A673 (cell line): ENCODE data around the gene FAM228A. TPM values are rescaled to one million over a fixed set of nuclear protein-coding genes. Genes with fewer than 3 reads are reported as not detected.

Experiments
- BruUV-seq: library from RNA; stranded (reverse); fragments of 400-500 nt; replicated peaks from 2 replicates; lab custom pipeline; 2021; lab: Mats Ljungman, UMichigan
- CTCF ChIA-PET: fragments of 300-600 bp; sonication (Branson Sonifier 250); formaldehyde crosslinking; loops from one replicate; lab custom pipeline; 2022; ENCODE audit warnings: antibody characterized with exemption; lab: Charles Lee
- POLR2A ChIA-PET: fragments of 300-600 bp; sonication (Branson Sonifier 250); formaldehyde crosslinking; loops from one replicate; lab custom pipeline; 2022; ENCODE audit warnings: antibody characterized with exemption; ENCODE audit not compliant: low non-redundant PET; lab: Charles Lee
- DNase-seq: peaks from one replicate; pipeline ENCODE4 v3.0.0-alpha.2; 2015; ENCODE audit warnings: low spot score
- H3K27ac ChIP-seq: fragments of 200-600 bp; sonication (generic); 2 replicates; pipeline ENCODE4 v1.5.1; 2016; ENCODE audit warnings: mixed run types, low read depth, mild to moderate bottlenecking, mixed read lengths, antibody characterized with exemption, low read length; ENCODE audit not compliant: poor library complexity, severe bottlenecking
- H3K27me3 ChIP-seq: fragments of 200-600 bp; sonication (generic); replicated peaks from 2 replicates; pipeline ENCODE4 v1.6.1; 2017; ENCODE audit warnings: mixed run types, low read depth, mild to moderate bottlenecking, mixed read lengths, antibody characterized with exemption, low read length; ENCODE audit not compliant: insufficient read depth, poor library complexity
- H3K36me3 ChIP-seq: fragments of 200-600 bp; sonication (generic); 2 replicates; pipeline ENCODE4 v1.6.1; 2016; ENCODE audit warnings: mixed run types, mild to moderate bottlenecking, mixed read lengths, antibody characterized with exemption, low read length; ENCODE audit not compliant: insufficient read depth, poor library complexity, severe bottlenecking
- H3K4me1 ChIP-seq: fragments of 200-600 bp; sonication (generic); 2 replicates; pipeline ENCODE4 v1.6.1; 2017; ENCODE audit warnings: mixed run types, mild to moderate bottlenecking, mixed read lengths, antibody characterized with exemption, low read length; ENCODE audit not compliant: insufficient read depth, poor library complexity, severe bottlenecking
- H3K4me3 ChIP-seq: fragments of 200-600 bp; sonication (generic); 2 replicates; pipeline ENCODE4 v1.5.1; 2016; ENCODE audit warnings: low read depth, mixed run types, mild to moderate bottlenecking, mixed read lengths, low read length; ENCODE audit not compliant: poor library complexity, severe bottlenecking
- H3K9me3 ChIP-seq: fragments of 200-600 bp; sonication (generic); 2 replicates; pipeline ENCODE4 v1.6.1; 2016; ENCODE audit warnings: mixed run types, low read depth, mild to moderate bottlenecking, mixed read lengths, antibody characterized with exemption, low read length; ENCODE audit not compliant: poor library complexity, severe bottlenecking
- CTCF ChIP-seq: fragments of 300-800, 200-600 bp; sonication (generic); conservative IDR thresholded peaks from 2 replicates; pipeline ENCODE4 v1.5.1; 2017; ENCODE audit warnings: low read depth, mild to moderate bottlenecking, antibody characterized with exemption, low read length, moderate library complexity, mixed read lengths
- EZH2 ChIP-seq: fragments of 200-600 bp; sonication (generic); IDR thresholded peaks from 2 replicates; pipeline ENCODE4 v1.6.1; 2017; ENCODE audit warnings: borderline replicate concordance, low read depth, mild to moderate bottlenecking, mixed read lengths, antibody characterized with exemption, low read length; ENCODE audit not compliant: poor library complexity, severe bottlenecking
- intact Hi-C: fragments of 100-400 bp; cut with micrococcal nuclease; formaldehyde crosslinking; loops from one replicate; pipeline ENCODE4 v1.10.0; 2022; ENCODE audit not compliant: unreplicated experiment
- total RNA-seq: library from RNA; stranded (reverse); gene quantifications from 2 replicates; pipeline ENCODE4 v1.2.3, GENCODE V29; 2021

Gene FAM228A
- total RNA-seq, 1 experiment from 2014 or later, result not detected

DNA sequence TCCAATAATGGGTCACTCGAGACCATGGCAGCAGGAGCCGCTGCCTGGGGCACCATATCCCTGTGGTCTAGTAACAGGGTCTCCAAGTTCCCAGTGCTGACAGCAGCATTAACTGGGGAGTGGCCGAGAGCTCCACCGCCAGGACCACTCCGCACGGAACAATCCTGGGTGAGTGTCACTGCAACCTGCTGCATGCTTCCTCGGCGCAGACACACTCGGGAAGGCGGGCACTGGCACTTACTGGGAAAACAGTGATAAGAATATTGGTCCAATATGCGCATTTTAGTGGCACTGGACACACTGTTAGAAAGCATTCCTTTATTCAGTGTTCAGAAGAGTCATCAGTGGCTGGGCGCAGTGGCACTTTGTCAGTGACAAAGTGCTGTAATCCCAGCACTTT lies 29.7 kb downstream of the FAM228A start:
- intact Hi-C loops, result no loop called here
- H3K27me3 ChIP-seq, result no peaks in the 10 kb centered on the region
- H3K36me3 ChIP-seq, result no peaks in the 10 kb centered on the region
- H3K4me3 ChIP-seq, result no peak overlapping the region
- DNase-seq, result no peak
- CTCF ChIA-PET, result no interaction called here
- TF ChIP-seq CTCF (no peak), EZH2 (no peak)
- no peaks in the 10 kb centered on the region for H3K9me3 ChIP-seq
- BruUV-seq, result no TSS peak
- no peak overlapping the region for H3K27ac ChIP-seq
- POLR2A ChIA-PET, result interaction anchor here (0.7 kb wide), 1 partner anchor 99 kb away, joined by 4 read pairs; no protein-coding TSS in a partner anchor
- no peaks in the 10 kb centered on the region for H3K4me1 ChIP-seq

DNA sequence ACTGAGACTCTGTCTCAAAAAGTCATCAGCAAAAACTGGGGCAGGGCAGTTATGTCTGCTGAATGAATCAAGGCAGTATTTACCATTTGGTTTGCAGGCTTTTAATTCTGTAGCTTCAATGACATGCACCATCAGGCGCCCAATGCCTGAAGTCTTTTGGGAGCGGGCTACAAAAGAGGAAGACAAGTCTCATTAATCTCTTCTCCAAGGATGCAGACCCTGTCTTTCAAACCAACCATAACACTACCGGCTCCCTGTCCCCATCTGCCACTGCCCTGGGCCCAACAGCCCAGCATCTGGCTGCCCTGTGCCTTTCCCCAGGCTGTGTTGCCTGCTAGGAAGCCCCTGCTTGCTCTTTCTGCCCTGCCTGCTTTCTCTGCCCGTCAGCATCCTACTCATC lies 30.3 kb downstream of the FAM228A start:
- CTCF ChIA-PET, result no interaction called here
- DNase-seq, result no peak
- POLR2A ChIA-PET, result interaction anchor here (0.7 kb wide), 1 partner anchor 99 kb away, joined by 4 read pairs; no protein-coding TSS in a partner anchor
- no peaks in the 10 kb centered on the region for H3K4me1 ChIP-seq
- no peaks in the 10 kb centered on the region for H3K9me3 ChIP-seq
- H3K36me3 ChIP-seq, result no peaks in the 10 kb centered on the region
- intact Hi-C loops, result no loop called here
- no peak for TF ChIP-seq CTCF
- H3K4me3 ChIP-seq, result no peak overlapping the region
- no TSS peak for BruUV-seq
- H3K27ac ChIP-seq, result no peak overlapping the region
- no peaks in the 10 kb centered on the region for H3K27me3 ChIP-seq

DNA sequence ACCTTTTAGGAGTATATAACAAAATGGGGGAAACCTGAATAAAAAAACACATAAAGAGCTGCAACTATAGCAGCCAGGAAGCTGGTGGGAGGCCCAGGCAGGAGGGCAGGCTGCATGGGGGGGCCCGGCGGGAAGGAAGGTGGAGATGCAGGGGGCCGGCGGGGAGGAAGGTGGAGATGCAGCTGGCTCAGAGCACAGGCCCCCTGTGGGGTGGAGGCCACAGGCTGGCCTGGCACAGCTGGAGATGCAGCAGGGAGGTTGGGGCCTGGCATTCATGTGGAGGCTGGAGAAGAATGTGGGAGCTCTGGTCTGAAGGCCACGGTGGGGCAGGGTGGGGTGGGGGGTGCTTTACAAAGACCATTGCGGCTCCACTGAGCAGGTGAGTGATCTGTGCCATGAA lies 31.4 kb downstream of the FAM228A start:
- Histone ChIP-seq H3K27me3 (no peaks in the 10 kb centered on the region), H3K9me3 (no peaks in the 10 kb centered on the region), H3K36me3 (no peaks in the 10 kb centered on the region), H3K4me3 (no peak overlapping the region), H3K4me1 (no peaks in the 10 kb centered on the region), H3K27ac (no peak overlapping the region)
- intact Hi-C loops, result no loop called here
- ChIA-PET CTCF (no interaction called here), POLR2A (no interaction called here)
- no peak for DNase-seq
- TF ChIP-seq EZH2, result no peak
- no peak for TF ChIP-seq CTCF
- no TSS peak for BruUV-seq
